ENCODE measurements around the gene RSPH6A. TPM values are rescaled to one million over a fixed set of nuclear protein-coding genes. Genes with fewer than 3 reads are reported as not detected.

The RSPH6A gene
- total RNA-seq, 1 donor from 2014 or later: not detected

DNA sequence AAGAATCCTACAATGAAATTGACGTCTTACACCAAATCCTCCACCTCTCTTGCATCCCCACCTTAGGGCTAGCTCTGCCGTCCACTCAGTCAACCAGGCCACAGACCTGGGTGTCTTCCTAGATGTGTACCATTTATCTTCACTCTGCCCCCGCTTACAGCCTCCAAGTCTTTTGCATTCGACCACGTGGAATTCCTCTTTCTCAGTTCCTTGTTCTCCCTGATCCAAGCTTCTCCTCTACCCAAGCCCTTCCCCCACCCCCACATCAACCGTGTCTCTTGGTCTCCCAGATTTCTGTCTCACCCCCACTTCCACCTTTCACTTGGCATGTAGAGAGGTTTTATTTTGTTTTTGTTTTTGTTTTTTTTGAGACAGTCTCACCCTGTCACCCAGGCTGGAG lies 21.2 kb downstream of the RSPH6A start:
- H3K27me3 ChIP-seq: no peaks in the 10 kb centered on the region
- H3K27ac ChIP-seq: no peak overlapping the region
- H3K9me3 ChIP-seq: no peaks in the 10 kb centered on the region
- peaks cover 0 to 21% of the 10 kb centered on the region in 2 donors for H3K36me3 ChIP-seq
- TF ChIP-seq POLR2AphosphoS5 (IDR thresholded peaks at IDR 0.05; ENCODE audit: insufficient read depth in 1 of 2, low read depth in 1 of 2): no peak
- no peak for TF ChIP-seq POLR2A (IDR thresholded peaks at IDR 0.05)
- TF ChIP-seq, protein P1, sequence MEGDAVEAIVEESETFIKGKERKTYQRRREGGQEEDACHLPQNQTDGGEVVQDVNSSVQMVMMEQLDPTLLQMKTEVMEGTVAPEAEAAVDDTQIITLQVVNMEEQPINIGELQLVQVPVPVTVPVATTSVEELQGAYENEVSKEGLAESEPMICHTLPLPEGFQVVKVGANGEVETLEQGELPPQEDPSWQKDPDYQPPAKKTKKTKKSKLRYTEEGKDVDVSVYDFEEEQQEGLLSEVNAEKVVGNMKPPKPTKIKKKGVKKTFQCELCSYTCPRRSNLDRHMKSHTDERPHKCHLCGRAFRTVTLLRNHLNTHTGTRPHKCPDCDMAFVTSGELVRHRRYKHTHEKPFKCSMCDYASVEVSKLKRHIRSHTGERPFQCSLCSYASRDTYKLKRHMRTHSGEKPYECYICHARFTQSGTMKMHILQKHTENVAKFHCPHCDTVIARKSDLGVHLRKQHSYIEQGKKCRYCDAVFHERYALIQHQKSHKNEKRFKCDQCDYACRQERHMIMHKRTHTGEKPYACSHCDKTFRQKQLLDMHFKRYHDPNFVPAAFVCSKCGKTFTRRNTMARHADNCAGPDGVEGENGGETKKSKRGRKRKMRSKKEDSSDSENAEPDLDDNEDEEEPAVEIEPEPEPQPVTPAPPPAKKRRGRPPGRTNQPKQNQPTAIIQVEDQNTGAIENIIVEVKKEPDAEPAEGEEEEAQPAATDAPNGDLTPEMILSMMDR (IDR thresholded peaks at IDR 0.05): no peak
- intact Hi-C loops (cut with DNase I): no loop called here
- no peak overlapping the region for H3K4me3 ChIP-seq
- DNase-seq (ENCODE audit: extremely low spot score in 2 of 2): no peak
- H3K4me1 ChIP-seq: peaks cover 27% of the 10 kb centered on the region

DNA sequence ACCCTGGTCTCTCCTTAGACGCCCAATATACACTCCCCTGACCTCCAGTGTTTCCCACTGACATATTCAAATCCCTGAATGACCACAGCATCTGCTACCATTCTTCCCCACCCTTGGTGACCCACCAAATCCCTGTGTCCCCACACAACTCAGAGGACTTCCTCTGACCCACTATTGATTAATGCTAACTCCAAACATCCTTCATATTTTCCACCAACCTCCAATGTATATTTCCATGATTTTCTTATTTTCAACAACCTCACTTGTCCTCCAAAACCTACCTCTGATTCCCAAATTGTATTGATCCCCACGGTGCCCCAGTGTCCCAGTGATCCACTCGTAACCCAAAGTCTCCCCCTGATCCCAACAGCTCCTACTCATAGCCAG lies 21.9 kb downstream of the RSPH6A start:
- Histone ChIP-seq H3K36me3 (peaks cover 0 to 26% of the 10 kb centered on the region in 2 donors), H3K9me3 (no peaks in the 10 kb centered on the region), H3K27ac (no peak overlapping the region), H3K4me1 (peaks cover 23% of the 10 kb centered on the region), H3K27me3 (no peaks in the 10 kb centered on the region), H3K4me3 (peak overlapping the region in 1 of 2 donors; percentile 65)
- intact Hi-C loops (cut with DNase I): no loop called here
- DNase-seq (ENCODE audit: extremely low spot score in 2 of 2): no peak
- TF ChIP-seq, protein P1 (IDR thresholded peaks at IDR 0.05): no peak
- TF ChIP-seq POLR2AphosphoS5 (IDR thresholded peaks at IDR 0.05; ENCODE audit: insufficient read depth in 1 of 2, low read depth in 1 of 2) (no peak), POLR2A (IDR thresholded peaks at IDR 0.05) (no peak)

DNA sequence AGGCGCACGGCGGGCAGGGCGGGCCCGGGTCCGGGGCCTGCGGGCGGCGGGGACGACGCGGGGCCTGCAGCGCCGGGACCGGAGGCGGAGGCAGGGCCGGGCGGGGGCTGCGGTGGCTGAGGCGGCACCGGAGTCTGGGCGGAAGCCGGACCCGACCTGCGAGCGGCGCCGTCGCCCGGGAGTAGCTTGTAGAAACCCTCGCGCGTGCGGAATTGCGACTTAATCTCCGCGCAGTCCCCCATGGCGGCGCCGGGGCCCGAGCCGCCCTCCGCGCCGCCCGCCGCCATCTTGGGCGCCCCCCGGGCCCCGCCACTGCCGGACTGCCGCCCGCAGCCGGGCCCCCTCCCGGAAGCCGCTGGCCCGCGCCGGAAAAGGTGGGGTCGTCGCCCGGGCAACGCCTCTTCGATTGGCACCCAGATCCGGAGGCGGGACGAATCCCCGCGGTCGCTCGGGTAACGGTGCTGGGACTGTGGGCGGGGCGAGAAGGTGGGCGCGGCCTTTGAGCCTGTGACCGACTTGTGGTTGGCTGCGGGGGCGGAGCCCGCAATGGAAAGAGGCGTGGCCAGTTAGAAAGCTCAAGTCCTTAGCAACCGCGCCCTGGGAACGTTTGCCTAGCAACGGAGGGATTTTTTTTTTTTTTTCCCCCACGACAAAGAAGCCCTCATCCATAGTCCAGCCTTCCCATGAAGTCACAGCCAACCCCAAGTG lies 22.5 kb downstream of the RSPH6A start, which contains the start of gene DMWD:
Gene DMWD (minus strand): TSS at position 376 of the 708 bp plus-strand sequence. CDS start 89 bp downstream, at position 287.
- peak within 1 kb of the TSS; percentile 62 for H3K27ac ChIP-seq
- peak within 1 kb of the TSS; percentile 65 to 82 for H3K4me3 ChIP-seq
- intact Hi-C loops (cut with DNase I): no loop called here
- no peaks in the 10 kb centered on the region for H3K27me3 ChIP-seq
- no peaks in the 10 kb centered on the region for H3K9me3 ChIP-seq
- DNase-seq (ENCODE audit: extremely low spot score in 2 of 2): peak in 1 of 2 donors; percentile 98
- peaks cover 0 to 32% of the 10 kb centered on the region in 2 donors for H3K36me3 ChIP-seq
- H3K4me1 ChIP-seq: peaks cover 23% of the 10 kb centered on the region
- TF ChIP-seq POLR2AphosphoS5 (IDR thresholded peaks at IDR 0.05; ENCODE audit: insufficient read depth in 1 of 2, low read depth in 1 of 2) (peak; percentile 62 to 69), POLR2A (IDR thresholded peaks at IDR 0.05) (peak in 1 of 2 donors; percentile 69)
- TF ChIP-seq, protein P1 (IDR thresholded peaks at IDR 0.05): no peak

DNA sequence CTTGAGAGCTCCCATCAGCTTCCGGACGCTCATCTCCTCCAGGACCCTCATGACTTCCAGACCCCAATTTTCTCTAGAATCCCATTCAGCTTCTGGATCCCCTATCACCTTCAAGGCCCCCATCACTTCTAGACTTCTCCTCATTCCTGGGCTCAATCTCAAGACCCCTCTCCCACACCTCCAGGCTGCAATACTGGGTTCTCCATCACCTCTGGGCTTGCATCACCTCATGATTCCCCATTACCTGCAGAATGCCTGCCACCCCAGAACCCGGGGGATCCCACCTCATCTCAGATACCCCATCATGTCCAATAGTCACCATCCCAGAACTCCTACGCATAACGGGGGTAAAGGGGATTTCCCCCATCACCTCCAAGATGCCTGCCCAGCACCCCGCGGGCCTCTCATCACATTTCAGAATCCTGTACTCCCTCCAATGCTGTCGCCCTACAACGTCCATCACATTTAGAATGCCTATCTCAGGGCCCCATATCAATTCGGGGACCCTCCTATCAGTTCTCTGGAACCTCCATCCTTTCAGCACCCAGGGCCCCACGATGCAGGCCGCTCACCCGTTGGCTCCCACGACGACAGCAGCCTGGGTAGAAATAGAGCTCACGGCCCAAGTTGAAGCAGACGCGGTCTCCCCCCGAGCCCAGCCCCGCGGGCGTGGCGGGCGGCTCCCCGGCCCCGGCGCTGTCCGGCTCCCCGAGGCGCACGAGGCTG lies 23.2 kb downstream of the RSPH6A start:
- DNase-seq (ENCODE audit: extremely low spot score in 2 of 2): no peak
- Histone ChIP-seq H3K36me3 (peaks cover 0 to 37% of the 10 kb centered on the region in 2 donors), H3K9me3 (no peaks in the 10 kb centered on the region), H3K27ac (peak overlapping the region; percentile 62), H3K4me1 (peaks cover 23% of the 10 kb centered on the region), H3K27me3 (no peaks in the 10 kb centered on the region), H3K4me3 (peak overlapping the region; percentile 65 to 82)
- intact Hi-C loops (cut with DNase I): no loop called here
- TF ChIP-seq POLR2A (IDR thresholded peaks at IDR 0.05) (no peak), POLR2AphosphoS5 (IDR thresholded peaks at IDR 0.05; ENCODE audit: insufficient read depth in 1 of 2, low read depth in 1 of 2) (no peak)
- TF ChIP-seq, protein P1 (IDR thresholded peaks at IDR 0.05): no peak
